SK-N-SH (cell line): ENCODE results near the gene IQSEC3.
"Not testable (repeated sequence)": the region's sequence is repeated elsewhere in the genome, so short reads cannot be mapped to it uniquely, and the experiment has no call there.

Experiments used
- CTCF ChIP-seq: fragments of 200-600 bp; sonication (generic); IDR thresholded peaks from 2 replicates; pipeline ENCODE4 v1.6.1; 2017; ENCODE audit warnings: antibody characterized with exemption, mild to moderate bottlenecking, moderate library complexity
- EP300 ChIP-seq, 2 experiments: IDR thresholded peaks; 2 replicates each; pipeline versions ENCODE4 v1.4.0 to v1.6.1; 2012; ENCODE audit warnings: borderline replicate concordance in 1 of 2, low read depth in 1 of 2, low read length in 1 of 2
- FOXM1 ChIP-seq: IDR thresholded peaks from 2 replicates; pipeline ENCODE4 v1.4.0; 2012; ENCODE audit warnings: low read depth, mild to moderate bottlenecking
- JUND ChIP-seq: IDR thresholded peaks from 2 replicates; pipeline ENCODE4 v1.4.0; 2012
- MAX ChIP-seq: IDR thresholded peaks from 2 replicates; pipeline ENCODE4 v1.4.0; 2012; ENCODE audit warnings: low read depth
- MXI1 ChIP-seq: IDR thresholded peaks from 2 replicates; pipeline ENCODE4 v1.6.1; 2012; ENCODE audit warnings: mild to moderate bottlenecking, low read depth, low read length, improper control_type of control experiment
- NFIC ChIP-seq: IDR thresholded peaks from 2 replicates; pipeline ENCODE4 v1.4.0; 2012; ENCODE audit warnings: borderline replicate concordance
- POLR2AphosphoS5 ChIP-seq: IDR thresholded peaks from 2 replicates; pipeline ENCODE4 v1.6.1; 2012; ENCODE audit warnings: low read depth, low read length
- TAF1 ChIP-seq: IDR thresholded peaks from 2 replicates; pipeline ENCODE4 v1.6.1; 2012; ENCODE audit warnings: low read depth, mild to moderate bottlenecking, low read length, moderate library complexity, borderline replicate concordance
- YY1 ChIP-seq: IDR thresholded peaks from 2 replicates; pipeline ENCODE4 v1.4.0; 2012; ENCODE audit warnings: low read depth, mild to moderate bottlenecking
- TF ChIP-seq, protein P1 (sequence below): fragments of 150-350 bp; IDR thresholded peaks from 2 replicates; pipeline ENCODE4 v1.6.1; 2017; ENCODE audit warnings: antibody characterized with exemption, low read length, low read depth, borderline replicate concordance

GRCh38 chr12:72018-72417 is 5.5 kb downstream of the IQSEC3 start:
- TF ChIP-seq NFIC; POLR2AphosphoS5; TAF1; CTCF; JUND; YY1; MAX; EP300 (IDR thresholded peaks at IDR 0.05; ENCODE audit: borderline replicate concordance in 1 of 2, low read depth in 1 of 2, low read length in 1 of 2); FOXM1; MXI1: not testable (repeated sequence)
- TF ChIP-seq, protein P1, sequence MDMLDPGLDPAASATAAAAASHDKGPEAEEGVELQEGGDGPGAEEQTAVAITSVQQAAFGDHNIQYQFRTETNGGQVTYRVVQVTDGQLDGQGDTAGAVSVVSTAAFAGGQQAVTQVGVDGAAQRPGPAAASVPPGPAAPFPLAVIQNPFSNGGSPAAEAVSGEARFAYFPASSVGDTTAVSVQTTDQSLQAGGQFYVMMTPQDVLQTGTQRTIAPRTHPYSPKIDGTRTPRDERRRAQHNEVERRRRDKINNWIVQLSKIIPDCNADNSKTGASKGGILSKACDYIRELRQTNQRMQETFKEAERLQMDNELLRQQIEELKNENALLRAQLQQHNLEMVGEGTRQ, result not testable (repeated sequence)
